PC-9 (cell line): ENCODE results near the gene PADI3.

ENCODE experiments used
- EZH2 ChIP-seq: fragments of 200-600 bp; sonication (generic); IDR thresholded peaks from 2 replicates; pipeline ENCODE4 v1.8.0; 2017; ENCODE audit warnings: antibody characterized with exemption, low read depth
- TF ChIP-seq, protein P1 (sequence below): fragments of 200-600 bp; sonication (generic); conservative IDR thresholded peaks from 2 replicates; pipeline ENCODE4 v1.6.1; 2017; ENCODE audit warnings: mixed run types, antibody characterized with exemption, mild to moderate bottlenecking, moderate library complexity

DNA sequence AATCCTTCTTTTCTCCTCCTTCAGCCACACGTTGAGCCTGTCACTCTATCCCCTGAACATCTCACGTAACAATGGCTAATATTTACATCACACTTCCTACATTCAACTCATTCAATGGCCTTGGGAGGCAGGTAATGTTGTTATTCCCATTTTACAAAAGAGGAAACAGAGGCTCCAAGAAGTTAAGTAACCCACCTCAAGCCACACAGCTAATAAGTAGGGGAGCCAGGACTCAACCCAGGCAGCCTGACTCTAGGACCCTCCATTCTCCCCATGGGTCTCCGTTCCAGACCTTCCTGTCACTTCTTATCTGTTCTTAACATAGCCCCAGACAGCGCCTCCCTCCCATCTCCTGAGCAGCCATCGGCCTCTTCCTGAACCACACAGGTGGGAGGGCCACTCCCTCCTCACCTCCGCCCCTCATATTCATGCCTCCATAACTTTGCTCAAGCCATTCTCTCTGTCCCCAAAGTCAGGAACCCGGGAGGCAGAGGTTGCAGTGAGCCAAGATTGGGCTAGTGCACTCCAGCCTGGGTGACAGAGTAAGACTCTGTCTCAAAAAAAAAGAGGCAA, 61.3 kb downstream of the PADI3 start:
- no peak for TF ChIP-seq EZH2
- TF ChIP-seq, protein P1, sequence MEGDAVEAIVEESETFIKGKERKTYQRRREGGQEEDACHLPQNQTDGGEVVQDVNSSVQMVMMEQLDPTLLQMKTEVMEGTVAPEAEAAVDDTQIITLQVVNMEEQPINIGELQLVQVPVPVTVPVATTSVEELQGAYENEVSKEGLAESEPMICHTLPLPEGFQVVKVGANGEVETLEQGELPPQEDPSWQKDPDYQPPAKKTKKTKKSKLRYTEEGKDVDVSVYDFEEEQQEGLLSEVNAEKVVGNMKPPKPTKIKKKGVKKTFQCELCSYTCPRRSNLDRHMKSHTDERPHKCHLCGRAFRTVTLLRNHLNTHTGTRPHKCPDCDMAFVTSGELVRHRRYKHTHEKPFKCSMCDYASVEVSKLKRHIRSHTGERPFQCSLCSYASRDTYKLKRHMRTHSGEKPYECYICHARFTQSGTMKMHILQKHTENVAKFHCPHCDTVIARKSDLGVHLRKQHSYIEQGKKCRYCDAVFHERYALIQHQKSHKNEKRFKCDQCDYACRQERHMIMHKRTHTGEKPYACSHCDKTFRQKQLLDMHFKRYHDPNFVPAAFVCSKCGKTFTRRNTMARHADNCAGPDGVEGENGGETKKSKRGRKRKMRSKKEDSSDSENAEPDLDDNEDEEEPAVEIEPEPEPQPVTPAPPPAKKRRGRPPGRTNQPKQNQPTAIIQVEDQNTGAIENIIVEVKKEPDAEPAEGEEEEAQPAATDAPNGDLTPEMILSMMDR: no peak
